Measurements from ENCODE around the gene ZFR. TPM values are rescaled to one million over a fixed set of nuclear protein-coding genes. Genes with fewer than 3 reads are reported as not detected.

Gene ZFR
- total RNA-seq, 1 donor from 2014 or later: 25.8 TPM

GRCh38 chr5:32320576-32320975 is 124.0 kb downstream of the ZFR start:
- Histone ChIP-seq H3K4me3 (no peak overlapping the region), H3K36me3 (no peaks in the 10 kb centered on the region), H3K9me3 (no peaks in the 10 kb centered on the region), H3K27ac (no peak overlapping the region), H3K27me3 (no peaks in the 10 kb centered on the region), H3K4me1 (no peaks in the 10 kb centered on the region)
- intact Hi-C loops (cut with DNase I): no loop called here
- no peak for DNase-seq (ENCODE audit: low spot score in 2 of 2)
- TF ChIP-seq CTCF (IDR thresholded peaks at IDR 0.05): no peak

GRCh38 chr5:32319926-32320543 is 124.5 kb downstream of the ZFR start:
- no peak for TF ChIP-seq CTCF (IDR thresholded peaks at IDR 0.05)
- DNase-seq (ENCODE audit: low spot score in 2 of 2): no peak
- no peaks in the 10 kb centered on the region for H3K4me1 ChIP-seq
- no peaks in the 10 kb centered on the region for H3K27me3 ChIP-seq
- no peak overlapping the region for H3K4me3 ChIP-seq
- H3K9me3 ChIP-seq: no peaks in the 10 kb centered on the region
- H3K27ac ChIP-seq: no peak overlapping the region
- intact Hi-C loops (cut with DNase I): no loop called here
- no peaks in the 10 kb centered on the region for H3K36me3 ChIP-seq

- TF ChIP-seq CTCF (IDR thresholded peaks at IDR 0.05): no peak
- H3K9me3 ChIP-seq: no peaks in the 10 kb centered on the region
- no peaks in the 10 kb centered on the region for H3K36me3 ChIP-seq
- no peaks in the 10 kb centered on the region for H3K27me3 ChIP-seq
- H3K4me3 ChIP-seq: no peak overlapping the region
- no peak overlapping the region for H3K27ac ChIP-seq
- no peak for DNase-seq (ENCODE audit: low spot score in 2 of 2)
- intact Hi-C loops (cut with DNase I): no loop called here
- H3K4me1 ChIP-seq: no peaks in the 10 kb centered on the region
These were observed 125.1 kb downstream of the ZFR start for GRCh38 chr5:32319392-32319791.

- no peak for DNase-seq (ENCODE audit: low spot score in 2 of 2)
- intact Hi-C loops (cut with DNase I): no loop called here
These were observed 127.5 kb downstream of the ZFR start for GRCh38 chr5:32317041-32317440.

GRCh38 chr5:32315221-32316014 is 129.1 kb downstream of the ZFR start:
- Histone ChIP-seq H3K4me3 (no peak overlapping the region), H3K27me3 (no peaks in the 10 kb centered on the region), H3K9me3 (no peaks in the 10 kb centered on the region), H3K27ac (no peak overlapping the region), H3K36me3 (no peaks in the 10 kb centered on the region), H3K4me1 (peaks cover 6 to 8% of the 10 kb centered on the region in 2 donors)
- no peak for TF ChIP-seq CTCF (IDR thresholded peaks at IDR 0.05)
- intact Hi-C loops (cut with DNase I): no loop called here
- DNase-seq (ENCODE audit: low spot score in 2 of 2): no peak

More at GRCh38 chr5:32317041-32317440, 127.5 kb downstream of the ZFR start:
- Histone ChIP-seq H3K4me1 (peaks cover 0 to 2% of the 10 kb centered on the region in 2 donors), H3K4me3 (no peak overlapping the region), H3K27me3 (no peaks in the 10 kb centered on the region), H3K36me3 (no peaks in the 10 kb centered on the region), H3K9me3 (no peaks in the 10 kb centered on the region), H3K27ac (no peak overlapping the region)
- no peak for TF ChIP-seq CTCF (IDR thresholded peaks at IDR 0.05)
